OCI-M2 (cell line): ENCODE data around the gene CNGA4.
"Not testable (repeated sequence)": the region's sequence is repeated elsewhere in the genome, so short reads cannot be mapped to it uniquely, and the experiment has no call there.

Experiments
- DNase-seq: peaks from one replicate; lab custom pipeline; 2025; ENCODE audit not compliant: unreplicated experiment; lab: John Stamatoyannopoulos, UW

Gene CNGA4

DNA sequence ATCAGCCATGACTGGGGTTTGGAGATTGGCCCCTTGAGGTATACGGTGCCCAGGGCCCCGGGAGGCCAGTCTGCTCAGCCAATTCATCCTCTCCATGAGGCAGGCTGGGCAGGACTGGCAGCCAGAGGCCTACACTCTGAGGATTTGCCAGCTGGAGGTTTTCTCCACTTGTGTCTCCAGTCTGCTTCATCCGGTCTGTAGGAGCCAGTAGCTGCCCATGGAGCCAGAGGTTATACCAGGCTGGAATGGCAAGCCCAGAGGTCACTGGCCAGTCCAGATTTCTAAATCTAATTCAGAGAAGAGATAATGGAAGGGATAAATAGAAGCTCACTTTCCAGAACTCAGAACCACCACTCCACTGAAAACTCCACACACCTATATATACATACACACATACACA is 14.5 kb upstream of the CNGA4 start:
- DNase-seq: no peak

DNA sequence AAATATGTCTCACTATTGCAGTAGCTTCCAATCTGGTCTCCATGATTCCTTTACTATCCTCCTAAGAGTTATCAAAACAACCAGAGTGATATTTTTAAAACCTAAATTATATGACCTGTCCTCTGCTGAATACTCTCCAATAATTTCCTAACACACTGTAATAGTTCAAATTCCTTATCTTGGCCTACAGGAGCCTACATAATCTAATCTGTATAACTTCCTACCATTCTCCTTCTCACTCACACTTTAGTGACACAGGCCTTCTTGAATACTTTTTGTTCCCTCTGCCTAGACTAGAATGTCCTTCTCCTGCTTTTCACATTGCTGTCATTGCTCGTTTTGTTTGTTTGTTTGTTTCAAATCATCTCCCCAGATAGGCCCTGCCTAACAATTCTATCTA is 13.9 kb upstream of the CNGA4 start:
- DNase-seq: no peak

DNA sequence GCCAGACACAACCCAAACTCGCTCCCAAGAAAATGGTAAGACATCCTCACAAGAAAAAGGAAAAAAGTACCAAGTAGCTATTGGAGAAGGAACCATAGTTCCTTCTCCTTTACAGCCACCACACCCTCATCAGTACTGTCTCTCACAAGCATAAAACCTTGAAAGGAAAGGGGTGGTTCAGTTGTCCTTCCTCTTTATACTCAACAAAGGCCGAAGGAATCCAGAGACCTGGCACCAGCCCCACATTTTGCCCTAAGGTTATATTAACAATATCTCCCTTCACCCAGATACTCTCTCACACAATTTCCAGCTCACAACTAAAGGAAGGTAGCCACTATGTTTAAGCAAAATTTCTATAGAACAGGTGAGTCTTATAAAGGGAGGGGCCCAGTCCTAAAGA is 13.0 kb upstream of the CNGA4 start:
- no peak for DNase-seq

DNA sequence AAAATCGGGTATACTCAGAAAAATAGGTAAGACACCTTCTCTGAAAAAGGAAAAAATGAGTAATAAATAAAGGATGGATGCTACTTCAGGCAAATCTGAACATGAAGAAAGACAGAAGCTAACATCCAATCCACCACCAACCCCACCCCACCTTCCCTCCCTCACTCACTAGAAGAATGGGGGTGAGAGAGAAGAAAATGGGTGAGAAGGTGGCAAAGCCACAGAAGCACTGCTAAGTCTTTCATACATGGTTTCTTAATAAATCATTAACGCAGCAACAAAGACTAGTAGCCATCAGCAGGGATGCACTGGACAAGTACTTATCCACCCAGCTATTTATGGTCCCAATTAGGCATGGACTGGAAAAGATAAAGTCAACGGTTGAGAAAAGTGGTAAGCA is 10.4 kb upstream of the CNGA4 start:
- no peak for DNase-seq

DNA sequence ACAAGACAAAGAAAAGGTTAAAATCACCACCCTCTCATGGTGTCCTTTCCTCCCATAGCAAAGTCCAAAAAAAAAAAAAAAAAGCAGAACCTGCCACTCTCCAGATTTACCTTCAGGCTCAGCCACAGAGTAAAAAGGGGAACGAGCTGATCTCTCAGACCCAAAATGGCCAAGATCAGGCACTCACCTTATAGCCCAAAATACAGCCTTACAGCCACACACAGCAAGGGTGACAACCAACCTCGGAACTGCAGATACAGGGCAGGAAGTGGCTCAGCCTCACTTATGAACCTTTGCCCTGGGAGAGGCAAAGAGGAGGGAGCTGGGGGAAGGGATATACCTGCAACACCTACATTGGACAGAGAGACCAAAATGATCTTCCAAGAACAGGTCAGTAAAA is 9.0 kb upstream of the CNGA4 start:
- DNase-seq: no peak

DNA sequence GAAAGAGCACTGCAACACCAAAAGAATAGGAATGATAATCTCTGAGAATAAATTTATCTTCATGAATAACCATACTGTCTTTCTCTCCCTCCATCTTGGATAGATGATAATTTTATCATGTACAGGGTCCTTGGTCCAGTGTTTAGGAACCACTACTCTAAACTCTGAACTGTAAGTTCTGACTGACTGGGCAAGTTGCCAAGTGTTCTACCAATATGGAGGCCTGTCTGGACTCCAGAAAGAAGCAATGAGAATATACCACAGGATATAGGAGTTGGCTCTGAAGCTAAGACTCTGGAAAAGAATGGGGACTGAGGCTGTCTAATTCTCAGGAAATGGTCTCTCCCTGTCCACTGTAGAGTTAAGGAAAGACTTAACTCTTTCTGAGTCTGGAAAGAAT is 6.0 kb upstream of the CNGA4 start:
- no peak for DNase-seq

DNA sequence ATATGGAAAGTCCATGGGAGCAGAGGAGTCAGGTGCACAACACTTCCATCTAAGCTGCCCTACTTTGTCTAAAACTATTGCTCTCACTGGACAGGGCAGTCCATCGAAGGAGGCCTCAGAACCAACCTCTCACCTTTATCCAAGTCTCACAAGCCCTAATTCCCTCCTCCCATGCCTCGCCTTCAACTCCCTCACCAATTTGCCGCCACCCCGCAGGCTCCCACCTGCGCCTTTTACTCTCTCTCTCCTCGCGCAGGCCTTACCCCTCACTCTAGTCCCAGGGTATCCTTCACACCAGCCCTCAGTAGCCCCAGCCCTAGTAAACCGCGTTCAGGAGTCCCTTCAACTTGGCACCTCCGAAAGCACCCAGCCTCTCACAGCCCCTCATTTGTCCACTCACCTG is 4.9 kb upstream of the CNGA4 start:
- no peak for DNase-seq

DNA sequence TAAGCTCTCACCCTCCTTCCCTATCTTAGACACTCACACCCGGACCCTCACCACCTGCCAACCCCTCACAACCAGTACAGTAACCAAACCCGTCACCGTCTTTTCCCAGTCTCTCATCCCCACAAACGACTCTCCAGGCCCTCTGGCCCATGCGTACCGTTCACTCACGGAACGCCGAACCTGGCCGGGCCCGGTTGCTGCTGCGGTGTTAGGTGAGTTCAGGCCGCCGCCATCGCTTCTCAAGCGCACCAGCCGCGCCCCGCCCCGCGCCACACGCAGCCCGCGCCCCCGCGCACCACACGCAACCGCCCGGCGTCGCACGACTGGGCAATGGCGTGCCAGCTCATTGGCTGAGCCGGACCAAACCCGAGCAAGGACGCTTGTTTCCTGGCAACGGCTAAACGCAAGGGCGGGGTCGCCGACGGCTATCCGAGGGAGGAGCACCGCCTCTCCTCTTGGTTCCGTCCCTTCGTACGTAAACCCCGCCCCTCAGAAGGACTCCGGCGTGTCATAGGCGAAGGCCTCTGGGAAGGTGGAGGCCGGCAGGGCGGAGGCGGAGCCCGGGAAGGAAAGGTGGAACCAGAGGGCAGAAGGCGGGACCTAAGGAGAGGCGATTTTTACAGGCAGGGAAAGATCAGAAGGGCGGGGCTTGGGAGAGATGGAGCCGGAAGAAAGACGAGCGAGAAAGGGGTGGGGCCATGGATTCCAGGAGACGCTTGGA is 4.3 kb upstream of the CNGA4 start, which contains the start of gene FHIP1B:
Gene FHIP1B, minus strand, starts transcription at position 250 of the 721 bp plus-strand sequence. CDS start 10,120 bp downstream, outside the sequence.
- DNase-seq: no peak

DNA sequence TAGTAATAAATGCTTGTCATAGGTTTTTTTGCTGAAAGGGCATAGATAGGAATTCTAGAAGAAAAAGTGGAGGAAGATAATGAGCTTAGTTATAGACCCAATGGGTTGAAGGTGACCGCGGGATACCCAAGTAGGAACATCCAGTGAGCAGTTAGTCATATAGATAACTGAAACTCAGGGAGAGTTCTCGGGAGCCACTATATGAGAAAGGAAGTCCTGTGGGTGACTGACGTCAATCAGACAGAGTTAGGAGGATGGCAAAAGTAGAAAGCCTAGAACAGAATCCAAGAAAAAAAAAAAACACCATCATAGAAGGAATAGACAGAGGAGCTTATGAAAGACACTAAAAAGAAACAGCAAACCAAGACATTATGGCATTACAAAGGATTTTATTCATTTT is 1.6 kb upstream of the CNGA4 start:
- no peak for DNase-seq

DNA sequence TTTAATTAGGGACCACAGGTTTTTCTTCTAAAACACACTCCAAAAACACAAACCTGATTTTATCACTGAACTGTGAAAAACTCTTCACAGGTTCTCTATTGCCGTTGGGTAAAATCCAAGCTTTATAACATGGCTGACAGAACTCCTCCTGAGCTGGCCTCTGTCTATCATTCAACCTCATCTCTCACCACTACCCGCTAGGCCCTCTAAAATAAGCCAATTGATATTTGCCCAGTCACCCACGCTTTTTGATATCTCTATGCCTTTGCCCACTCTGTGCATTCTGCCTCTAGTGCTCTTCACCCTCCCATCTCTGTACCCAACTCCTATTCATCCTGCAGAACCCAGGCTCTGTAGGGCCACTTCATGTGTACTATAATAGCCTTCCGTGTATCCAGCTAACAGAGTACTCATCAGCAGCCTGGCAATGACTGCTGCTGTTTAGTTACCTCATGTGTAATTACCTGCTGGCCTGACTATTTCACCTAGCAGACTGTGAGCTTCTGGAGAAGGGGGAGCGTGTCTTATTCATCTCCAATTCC is 1.1 kb upstream of the CNGA4 start:
- DNase-seq: no peak

DNA sequence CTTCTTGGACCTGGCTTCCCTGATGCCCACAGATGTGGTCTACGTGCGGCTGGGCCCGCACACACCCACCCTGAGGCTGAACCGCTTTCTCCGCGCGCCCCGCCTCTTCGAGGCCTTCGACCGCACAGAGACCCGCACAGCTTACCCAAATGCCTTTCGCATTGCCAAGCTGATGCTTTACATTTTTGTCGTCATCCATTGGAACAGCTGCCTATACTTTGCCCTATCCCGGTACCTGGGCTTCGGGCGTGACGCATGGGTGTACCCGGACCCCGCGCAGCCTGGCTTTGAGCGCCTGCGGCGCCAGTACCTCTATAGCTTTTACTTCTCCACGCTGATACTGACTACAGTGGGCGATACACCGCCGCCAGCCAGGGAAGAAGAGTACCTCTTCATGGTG is 1.2 kb downstream of the CNGA4 start:
- DNase-seq: no peak

DNA sequence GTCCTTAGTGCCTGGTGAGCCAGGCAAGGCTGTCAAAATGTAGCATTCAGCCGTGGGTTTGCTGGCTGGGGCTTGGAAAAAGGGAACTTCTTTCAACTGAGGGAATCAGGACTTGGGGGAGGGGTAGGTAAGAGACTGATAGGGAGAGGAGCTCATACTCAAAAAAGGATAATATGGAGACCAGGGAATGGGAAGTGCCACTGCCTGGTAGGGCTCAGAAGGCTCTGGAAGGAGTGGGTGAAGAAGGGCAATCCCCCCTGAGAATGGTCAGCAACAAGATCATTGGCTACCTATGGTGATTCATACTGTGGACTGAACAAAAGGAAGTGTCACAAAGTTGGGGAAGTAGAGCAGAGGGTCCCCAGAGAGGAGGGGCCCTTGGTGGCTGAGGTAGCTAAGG is 1.9 kb downstream of the CNGA4 start:
- no peak for DNase-seq

DNA sequence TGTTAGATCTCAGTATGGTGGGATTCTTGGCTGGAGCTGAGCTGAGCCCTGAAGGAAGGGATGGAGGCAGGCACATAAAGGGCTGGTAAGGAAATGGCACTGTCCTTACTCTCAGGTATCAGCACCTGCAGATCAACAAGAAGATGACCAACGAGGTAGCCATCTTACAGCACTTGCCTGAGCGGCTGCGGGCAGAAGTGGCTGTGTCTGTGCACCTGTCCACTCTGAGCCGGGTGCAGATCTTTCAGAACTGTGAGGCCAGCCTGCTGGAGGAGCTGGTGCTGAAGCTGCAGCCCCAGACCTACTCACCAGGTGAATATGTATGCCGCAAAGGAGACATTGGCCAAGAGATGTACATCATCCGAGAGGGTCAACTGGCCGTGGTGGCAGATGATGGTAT is 2.4 kb downstream of the CNGA4 start:
- DNase-seq: no peak

DNA sequence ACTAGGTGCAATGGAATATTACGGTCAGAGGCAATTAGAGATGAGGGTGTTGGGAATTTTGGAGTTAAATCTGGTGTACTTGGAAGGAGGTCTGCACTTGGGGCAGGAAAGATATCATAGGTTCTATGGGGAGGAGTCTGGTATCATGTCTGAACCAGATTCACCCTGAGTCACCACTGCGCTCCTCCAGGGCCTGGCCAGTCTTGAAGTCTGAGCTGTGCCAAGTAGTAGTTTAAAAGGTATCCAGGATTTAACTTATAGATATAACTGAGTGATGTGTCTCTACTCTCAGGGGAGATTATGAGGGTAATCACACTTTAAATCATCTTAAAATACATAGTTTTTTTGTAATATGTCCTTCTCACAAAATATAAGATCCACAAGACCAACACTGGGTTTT is 6.6 kb downstream of the CNGA4 start:
- no peak for DNase-seq

DNA sequence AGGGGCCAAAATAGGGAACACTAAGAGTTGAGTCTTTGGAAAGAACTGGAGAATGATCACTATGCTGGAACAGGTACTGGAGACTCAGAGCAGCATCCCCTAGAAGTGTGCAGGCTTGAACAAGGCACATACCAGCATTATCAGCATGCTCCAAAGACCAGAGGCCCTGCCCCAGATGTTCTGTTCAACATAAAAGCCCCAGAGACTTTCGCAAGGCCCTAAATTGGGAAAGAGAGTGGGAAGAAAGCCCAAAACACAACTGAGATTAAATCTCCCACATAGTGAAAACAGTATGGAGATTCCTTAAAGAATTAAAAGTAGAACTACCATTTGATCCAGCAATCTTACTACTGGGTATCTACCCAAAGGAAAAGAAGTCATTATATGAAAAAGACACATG is 9.4 kb downstream of the CNGA4 start:
- no peak for DNase-seq

DNA sequence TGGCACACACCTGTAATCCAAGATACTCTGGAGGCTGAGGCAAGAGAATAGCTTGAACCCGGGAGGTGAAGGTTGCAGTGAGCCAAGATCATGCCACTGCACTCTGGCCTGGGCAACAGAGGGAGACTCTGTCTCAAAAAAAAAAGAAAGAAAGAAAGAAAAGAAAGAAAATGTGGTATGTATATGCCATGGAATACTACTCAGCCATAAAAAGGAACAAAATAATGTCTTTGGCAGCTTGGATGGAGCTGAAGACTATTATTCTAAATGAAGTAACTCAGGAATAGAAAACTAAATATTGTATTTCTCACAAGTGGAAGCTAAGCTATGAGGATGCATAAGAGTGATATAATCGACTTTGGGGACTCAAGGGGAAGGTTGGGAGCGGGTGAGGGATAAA is 10.0 kb downstream of the CNGA4 start:
- not testable (repeated sequence) for DNase-seq

DNA sequence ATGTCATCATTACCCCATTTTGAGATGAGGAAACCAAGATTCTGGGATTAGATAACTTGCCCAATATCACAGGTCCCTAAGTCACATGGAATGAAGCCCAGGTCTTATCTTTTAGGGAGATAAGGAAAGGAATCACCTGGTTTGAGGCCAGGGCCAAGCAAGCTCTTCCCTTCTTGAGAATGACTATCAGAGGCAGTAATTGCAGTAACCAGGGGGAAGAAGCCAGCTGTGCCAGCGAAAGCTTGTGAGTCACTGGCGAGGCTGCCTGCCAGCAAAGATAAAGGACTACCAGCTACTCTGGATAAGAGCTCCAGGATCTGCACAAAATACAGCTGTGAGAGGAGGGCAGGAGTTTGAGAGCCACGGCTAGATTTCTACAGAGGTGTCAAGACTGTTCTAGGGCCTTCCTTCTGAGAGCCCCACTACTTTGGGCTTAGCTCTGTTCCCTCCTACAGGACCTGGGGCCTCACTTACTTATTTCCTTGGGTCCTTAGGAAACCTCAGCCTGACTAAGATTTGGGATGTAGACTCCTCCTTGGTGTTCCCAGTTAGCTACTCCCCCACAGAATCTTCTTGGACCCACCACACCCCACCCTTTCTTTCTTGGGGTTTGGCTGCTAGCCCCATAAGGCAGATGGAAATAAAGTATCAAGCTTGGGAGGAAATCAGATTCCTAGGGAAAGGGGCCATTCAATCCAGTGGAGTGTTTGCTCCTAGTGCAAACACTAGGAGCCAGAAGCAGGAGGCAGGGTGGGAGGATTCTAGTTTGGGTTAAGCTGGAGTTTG is 11.1 kb downstream of the CNGA4 start:
- DNase-seq: peak; percentile 33

DNA sequence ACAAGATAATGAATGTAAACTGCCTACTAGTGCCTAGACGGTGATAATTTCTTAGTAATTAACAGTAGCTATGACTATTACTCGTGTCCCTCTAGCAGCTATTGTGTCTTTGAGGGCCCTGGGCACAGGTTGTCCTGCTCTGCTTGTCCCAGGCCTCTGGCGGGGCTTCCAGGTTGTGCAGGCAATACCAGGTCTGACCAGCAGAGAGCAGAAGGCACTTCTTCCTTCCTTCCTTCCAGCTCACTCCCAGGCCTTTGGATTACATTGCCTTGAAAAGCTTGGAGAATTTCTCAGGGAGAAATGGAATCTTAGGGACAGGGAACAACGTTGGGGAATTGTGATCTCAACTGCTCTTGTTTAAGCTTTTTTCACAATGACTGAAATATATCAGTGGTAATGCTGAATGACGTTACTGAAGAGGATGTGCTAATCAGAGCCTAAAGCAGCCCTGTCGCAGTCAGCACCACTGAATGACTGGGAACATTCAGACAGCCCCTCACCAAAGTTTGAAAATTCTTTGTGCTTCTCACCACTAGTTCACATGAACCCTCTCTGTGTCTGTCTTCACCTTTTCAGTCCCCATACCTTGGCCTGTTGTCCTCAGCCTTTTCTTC is 12.3 kb downstream of the CNGA4 start:
- no peak for DNase-seq

DNA sequence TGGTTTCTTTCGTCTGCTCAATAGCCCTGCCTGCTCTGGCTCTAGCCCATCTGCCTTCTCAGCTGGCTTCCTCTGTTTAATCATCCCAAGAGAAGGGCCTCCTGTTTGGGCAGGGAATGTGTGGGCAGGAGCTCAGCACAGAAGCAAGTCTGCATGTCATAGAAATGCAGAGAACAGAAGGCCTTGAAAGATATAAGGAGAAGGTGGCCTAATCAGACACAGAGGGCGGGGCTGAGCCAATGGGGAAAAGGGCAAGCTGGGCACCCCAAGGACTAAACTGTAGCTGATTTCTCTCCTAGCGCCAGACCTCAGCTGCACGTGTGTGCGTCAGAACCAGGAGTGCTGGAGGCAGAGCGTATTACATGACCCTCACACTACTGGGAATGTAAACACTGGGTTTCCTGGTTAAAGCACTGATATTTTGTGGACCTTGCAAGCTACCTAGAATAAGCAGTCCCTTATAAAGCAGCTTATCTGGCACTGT is 13.1 kb downstream of the CNGA4 start:
- DNase-seq: peak; percentile 75

DNA sequence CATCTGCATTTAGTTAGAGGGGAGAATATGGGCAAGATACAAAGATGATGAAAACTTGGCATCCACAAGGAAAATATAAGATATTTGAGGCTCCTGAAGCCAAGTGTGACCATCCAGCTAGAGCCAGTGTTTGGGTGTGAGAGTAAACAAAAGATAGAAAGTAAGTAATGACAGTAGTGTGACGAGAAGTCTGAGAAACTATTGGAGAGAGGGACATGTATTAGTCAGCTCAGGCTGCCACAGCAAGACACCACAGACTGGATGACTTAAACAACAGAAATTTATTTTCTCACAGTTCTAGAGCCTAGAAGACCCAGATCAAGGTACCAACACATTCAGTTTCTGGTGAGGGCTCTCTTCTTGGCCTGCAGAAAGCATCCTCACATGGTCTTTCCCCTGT is 14.3 kb downstream of the CNGA4 start:
- no peak for DNase-seq

DNA sequence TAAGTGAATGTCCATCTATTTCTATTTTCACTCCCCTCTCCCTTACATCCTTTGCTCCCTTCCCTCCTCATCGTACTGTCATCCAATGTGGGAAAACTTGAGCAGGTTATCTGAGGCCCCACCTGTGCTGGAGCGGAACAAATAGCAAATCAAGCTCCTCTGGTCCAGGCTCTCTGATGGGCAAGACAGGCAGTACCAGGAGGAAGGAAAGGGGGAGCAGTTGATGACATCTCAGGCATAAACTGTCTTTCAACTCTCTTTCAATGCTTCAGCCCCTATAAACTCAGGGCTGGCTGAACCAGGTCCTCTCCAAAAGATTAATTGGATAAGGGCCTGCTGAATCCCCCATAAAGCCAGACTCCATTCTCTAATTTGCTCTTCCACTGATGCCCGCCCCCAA is 19.3 kb downstream of the CNGA4 start:
- DNase-seq: no peak

DNA sequence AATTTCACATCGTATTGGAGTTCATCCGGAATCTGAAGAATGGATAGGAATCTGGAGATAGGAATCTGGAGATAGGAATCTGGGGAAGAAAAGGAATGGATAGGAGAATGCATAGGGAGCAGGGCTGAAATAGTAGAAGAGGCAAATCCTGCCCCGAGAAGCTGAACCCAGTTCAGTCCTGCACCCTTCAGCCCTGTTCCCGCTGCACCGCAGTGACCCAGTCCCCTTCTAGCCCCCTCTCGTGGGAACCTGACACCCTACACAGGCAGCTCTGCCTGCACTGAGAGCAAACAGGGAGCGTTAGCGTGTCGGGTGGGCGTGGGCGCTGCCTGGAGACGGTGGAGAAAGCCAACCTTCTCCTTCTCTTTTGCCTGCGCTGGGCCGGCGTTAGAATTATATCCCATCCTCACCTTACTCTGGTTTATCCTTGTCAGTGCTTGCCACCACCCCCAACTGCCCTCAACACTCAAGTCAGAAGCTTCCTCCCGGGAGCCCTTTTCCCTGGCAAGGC is 19.7 kb downstream of the CNGA4 start:
- DNase-seq: no peak
